Right lobe of liver (tissue), 4 donors: ENCODE results near the gene DOK4.

Experiments used
- CTCF ChIP-seq, 4 donors: fragments of 200-600 bp in 3 of 4; fragments of 450-650 bp in 1 of 4; IDR thresholded peaks; one replicate each; pipeline versions ENCODE4 v1.5.1 to v1.8.0; 2016 to 2022; ENCODE audit warnings: antibody characterized with exemption in 4 of 4, mild to moderate bottlenecking in 2 of 4
- POLR2A ChIP-seq: fragments of 450-650 bp; IDR thresholded peaks from one replicate; pipeline ENCODE4 v1.6.1; 2017; ENCODE audit warnings: antibody characterized with exemption, mild to moderate bottlenecking
- donor health status: DM: no; HTN: no; CAD: no.
- donor health status: DM: no; HTN: no; CAD: no.
- donor health status: DM: no; HTN: yes; CAD: no.

- no peak for TF ChIP-seq CTCF (IDR thresholded peaks at IDR 0.05)
- no peak for TF ChIP-seq POLR2A
Measured at GRCh38 chr16:57483725-57484514, 2.4 kb downstream of the DOK4 start.
